ENCODE results near the gene RNF7.

Gene RNF7

GRCh38 chr3:141723255-141723654 lies 14.8 kb upstream of the RNF7 start:
- TF ChIP-seq ZBTB7A (IDR thresholded peaks at IDR 0.05; ENCODE audit: low read depth) = no peak

GRCh38 chr3:141724186-141724585 lies 13.9 kb upstream of the RNF7 start:
- TF ChIP-seq TCF12 (IDR thresholded peaks at IDR 0.05; ENCODE audit: low read depth) = no peak
- no peak for TF ChIP-seq EGR1 (IDR thresholded peaks at IDR 0.05)
- TF ChIP-seq NFIC (IDR thresholded peaks at IDR 0.05) = no peak
- TF ChIP-seq CREB1 (IDR thresholded peaks at IDR 0.05; ENCODE audit: low read depth) = no peak
- no peak for TF ChIP-seq TEAD4 (IDR thresholded peaks at IDR 0.05)
- no peak for TF ChIP-seq TAF1 (IDR thresholded peaks at IDR 0.05; ENCODE audit: low read depth)
- no peak for TF ChIP-seq YY1 (IDR thresholded peaks at IDR 0.05; ENCODE audit: low read depth)
- TF ChIP-seq FOXM1 (IDR thresholded peaks at IDR 0.05; ENCODE audit: borderline replicate concordance, low read depth) = no peak
- TF ChIP-seq ZBTB7A (IDR thresholded peaks at IDR 0.05; ENCODE audit: low read depth) = no peak
- TF ChIP-seq EP300 (IDR thresholded peaks at IDR 0.05; ENCODE audit: borderline replicate concordance) = no peak
- TF ChIP-seq RAD21 (IDR thresholded peaks at IDR 0.05; ENCODE audit: low read depth) = no peak
- TF ChIP-seq USF1 (IDR thresholded peaks at IDR 0.05) = no peak
- TF ChIP-seq CEBPB (IDR thresholded peaks at IDR 0.05) = no peak
- TF ChIP-seq MAX (IDR thresholded peaks at IDR 0.05) = no peak
- no peak for TF ChIP-seq REST (IDR thresholded peaks at IDR 0.05; ENCODE audit: low read depth)

- TF ChIP-seq USF1 (IDR thresholded peaks at IDR 0.05) (no peak), RAD21 (IDR thresholded peaks at IDR 0.05; ENCODE audit: low read depth) (no peak), REST (IDR thresholded peaks at IDR 0.05; ENCODE audit: low read depth) (no peak), NFIC (IDR thresholded peaks at IDR 0.05) (no peak), TAF1 (IDR thresholded peaks at IDR 0.05; ENCODE audit: low read depth) (no peak), ZBTB7A (IDR thresholded peaks at IDR 0.05; ENCODE audit: low read depth) (no peak), TEAD4 (IDR thresholded peaks at IDR 0.05) (no peak), MAX (IDR thresholded peaks at IDR 0.05) (no peak), EGR1 (IDR thresholded peaks at IDR 0.05) (no peak), FOXM1 (IDR thresholded peaks at IDR 0.05; ENCODE audit: borderline replicate concordance, low read depth) (no peak), YY1 (IDR thresholded peaks at IDR 0.05; ENCODE audit: low read depth) (no peak), EP300 (IDR thresholded peaks at IDR 0.05; ENCODE audit: borderline replicate concordance) (no peak), TCF12 (IDR thresholded peaks at IDR 0.05; ENCODE audit: low read depth) (no peak), CEBPB (IDR thresholded peaks at IDR 0.05) (no peak), CREB1 (IDR thresholded peaks at IDR 0.05; ENCODE audit: low read depth) (no peak)
Observed at GRCh38 chr3:141725036-141725435, 13.1 kb upstream of the RNF7 start.

GRCh38 chr3:141726483-141726882 lies 11.6 kb upstream of the RNF7 start:
- TF ChIP-seq RAD21 (IDR thresholded peaks at IDR 0.05; ENCODE audit: low read depth) (no peak), TAF1 (IDR thresholded peaks at IDR 0.05; ENCODE audit: low read depth) (no peak), NFIC (IDR thresholded peaks at IDR 0.05) (no peak), USF1 (IDR thresholded peaks at IDR 0.05) (no peak), FOXM1 (IDR thresholded peaks at IDR 0.05; ENCODE audit: borderline replicate concordance, low read depth) (no peak), EGR1 (IDR thresholded peaks at IDR 0.05) (no peak), YY1 (IDR thresholded peaks at IDR 0.05; ENCODE audit: low read depth) (no peak), TEAD4 (IDR thresholded peaks at IDR 0.05) (no peak), REST (IDR thresholded peaks at IDR 0.05; ENCODE audit: low read depth) (no peak), ZBTB7A (IDR thresholded peaks at IDR 0.05; ENCODE audit: low read depth) (no peak), CREB1 (IDR thresholded peaks at IDR 0.05; ENCODE audit: low read depth) (no peak), TCF12 (IDR thresholded peaks at IDR 0.05; ENCODE audit: low read depth) (no peak), EP300 (IDR thresholded peaks at IDR 0.05; ENCODE audit: borderline replicate concordance) (no peak), CEBPB (IDR thresholded peaks at IDR 0.05) (no peak), MAX (IDR thresholded peaks at IDR 0.05) (no peak)
